Keratinocyte (primary cell): ENCODE data around the gene TRIM13. TPM values are rescaled to one million over a fixed set of nuclear protein-coding genes. Genes with fewer than 3 reads are reported as not detected.

Experiments used
- DNase-seq: peaks from one replicate; pipeline ENCODE4 v3.0.0-alpha.2; 2011; ENCODE audit warnings: low read depth, missing footprints, low spot score
- FAIRE-seq: peaks from 2 replicates; lab custom pipeline; 2011; peaks lifted over from hg19 to GRCh38; lab: Jason Lieb, UNC
- H2AFZ ChIP-seq: 2 replicates; pipeline ENCODE4 v1.6.0; 2012; ENCODE audit warnings: low read length, control low read depth, inconsistent platforms; ENCODE audit not compliant: control insufficient read depth
- H3K27ac ChIP-seq: 2 replicates; pipeline ENCODE4 v1.5.1; 2011; ENCODE audit warnings: low read length; ENCODE audit not compliant: control insufficient read depth, insufficient read depth
- H3K27me3 ChIP-seq: 3 replicates; pipeline ENCODE4 v1.6.0; 2011; ENCODE audit warnings: low read length; ENCODE audit not compliant: control insufficient read depth, insufficient read depth; ENCODE audit errors: extremely low read depth
- H3K36me3 ChIP-seq, 2 experiments: 2 replicates in 1 of 2; 3 replicates in 1 of 2; pipeline ENCODE4 v1.5.1; 2011; ENCODE audit warnings: low read length in 2 of 2, mild to moderate bottlenecking in 1 of 2; ENCODE audit not compliant: control insufficient read depth in 2 of 2, insufficient read depth in 2 of 2; ENCODE audit errors: extremely low read depth in 1 of 2
- H3K4me1 ChIP-seq: 3 replicates; pipeline ENCODE4 v1.5.1; 2011; ENCODE audit warnings: low read length; ENCODE audit not compliant: control insufficient read depth, insufficient read depth; ENCODE audit errors: extremely low read depth
- H3K4me2 ChIP-seq: 3 replicates; pipeline ENCODE4 v1.6.0; 2011; ENCODE audit warnings: low read depth, low read length; ENCODE audit not compliant: control insufficient read depth, insufficient read depth; ENCODE audit errors: extremely low read depth
- H3K4me3 ChIP-seq, 3 experiments: fragments of 200-600 bp in 1 of 3; sonication (generic) in 1 of 3; 2 replicates in 2 of 3; 3 replicates in 1 of 3; pipeline ENCODE4 v1.5.1; 2011 to 2016; ENCODE audit warnings: low read length in 3 of 3, mild to moderate bottlenecking in 3 of 3, control low read depth in 2 of 3, inconsistent platforms in 1 of 3, low read depth in 1 of 3, mixed read lengths in 1 of 3, mixed run types in 1 of 3, moderate library complexity in 1 of 3; ENCODE audit not compliant: control insufficient read depth in 2 of 3, insufficient read depth in 2 of 3; ENCODE audit errors: extremely low read depth in 1 of 3
- H3K79me2 ChIP-seq: 2 replicates; pipeline ENCODE4 v1.6.0; 2012; ENCODE audit warnings: low read length; ENCODE audit not compliant: control insufficient read depth, insufficient read depth
- H3K9ac ChIP-seq: 3 replicates; pipeline ENCODE4 v1.6.0; 2011; ENCODE audit warnings: low read length; ENCODE audit not compliant: control insufficient read depth, insufficient read depth; ENCODE audit errors: extremely low read depth
- H3K9me1 ChIP-seq: 3 replicates; pipeline ENCODE4 v1.6.0; 2011; ENCODE audit warnings: low read length; ENCODE audit not compliant: control insufficient read depth, insufficient read depth; ENCODE audit errors: extremely low read depth
- H3K9me3 ChIP-seq: 2 replicates; pipeline ENCODE4 v1.5.1; 2012; ENCODE audit warnings: low read depth, low read length; ENCODE audit not compliant: control insufficient read depth
- H4K20me1 ChIP-seq: 3 replicates; pipeline ENCODE4 v1.6.0; 2011; ENCODE audit warnings: low read length; ENCODE audit not compliant: control insufficient read depth, insufficient read depth; ENCODE audit errors: extremely low read depth
- CTCF ChIP-seq, 3 experiments: IDR thresholded peaks in 1 of 3; conservative IDR thresholded peaks in 1 of 3; optimal IDR thresholded peaks in 1 of 3; 2 replicates in 2 of 3; 3 replicates in 1 of 3; pipeline versions ENCODE3 to v1.5.1; 2011; ENCODE audit warnings: low read length in 3 of 3, mild to moderate bottlenecking in 3 of 3, moderate library complexity in 2 of 3, control low read depth in 1 of 3, inconsistent platforms in 1 of 3; ENCODE audit not compliant: insufficient read depth in 2 of 3; ENCODE audit errors: extremely low read depth in 1 of 3
- EZH2 ChIP-seq: IDR thresholded peaks from one replicate; pipeline ENCODE4 v1.6.1; 2012; ENCODE audit warnings: inconsistent platforms, mild to moderate bottlenecking, low read length, moderate library complexity
- dilution Hi-C: fragments of 300-500 bp; cut with MboI; formaldehyde crosslinking; loops from one replicate; pipeline ENCODE4 v1.7.0; 2020; ENCODE audit warnings: low sequenced_read_pairs; ENCODE audit not compliant: extremely low pct_ligation_motif_present
- polyA plus RNA-seq, 5 experiments: library from polyadenylated mRNA; depleted of rRNA in 3 of 5; stranded (reverse) in 3 of 5; stranded (forward) in 1 of 5; unstranded in 1 of 5; fragments of >200 nt; gene quantifications; 1 replicate in 1 of 5; 2 replicates in 3 of 5; 3 replicates in 1 of 5; pipeline versions ENCODE4 v1.2.1 to v1.2.3, GENCODE V29; 2011 to 2012; ENCODE audit warnings: missing spikeins in 2 of 5, low read depth in 1 of 5, low replicate concordance in 1 of 5

Gene TRIM13
- polyA plus RNA-seq, 1 donor (not counting 4 experiments of a cell fraction or from before 2014, with no cell fraction given) = 26.5 TPM

GRCh38 chr13:49972709-49973108 lies 24.1 kb upstream of the TRIM13 start:
- no peaks in the 10 kb centered on the region for H3K9me1 ChIP-seq
- no peaks in the 10 kb centered on the region for H4K20me1 ChIP-seq
- H3K79me2 ChIP-seq = no peaks in the 10 kb centered on the region
- no peak overlapping the region for H3K27ac ChIP-seq
- TF ChIP-seq CTCF (optimal IDR thresholded peaks at IDR 0.05 in 1 of 3, IDR thresholded peaks at IDR 0.05 in 1 of 3, conservative IDR thresholded peaks at IDR 0.05 in 1 of 3; ENCODE audit: extremely low read depth in 1 of 3, insufficient read depth in 2 of 3, low read length in 3 of 3) = no peak
- no peak for TF ChIP-seq EZH2
- H3K36me3 ChIP-seq = no peaks in the 10 kb centered on the region
- no peak overlapping the region for H3K4me2 ChIP-seq
- H3K4me3 ChIP-seq = no peak overlapping the region
- H3K9me3 ChIP-seq = no peaks in the 10 kb centered on the region
- H3K9ac ChIP-seq = no peak overlapping the region
- no peak for DNase-seq
- dilution Hi-C loops = no loop called here
- no peak for FAIRE-seq
- H2AFZ ChIP-seq = no peak overlapping the region
- no peaks in the 10 kb centered on the region for H3K27me3 ChIP-seq
- H3K4me1 ChIP-seq = peaks cover 3% of the 10 kb centered on the region

- Histone ChIP-seq H3K36me3 (no peaks in the 10 kb centered on the region), H3K4me2 (no peak overlapping the region), H3K9ac (no peak overlapping the region), H4K20me1 (no peaks in the 10 kb centered on the region), H3K27ac (no peak overlapping the region), H3K4me3 (no peak overlapping the region), H3K4me1 (peaks cover 3% of the 10 kb centered on the region), H3K9me3 (no peaks in the 10 kb centered on the region), H3K9me1 (no peaks in the 10 kb centered on the region), H3K79me2 (no peaks in the 10 kb centered on the region), H3K27me3 (no peaks in the 10 kb centered on the region), H2AFZ (no peak overlapping the region)
- DNase-seq (no peak), FAIRE-seq (no peak)
- TF ChIP-seq CTCF (optimal IDR thresholded peaks at IDR 0.05 in 1 of 3, IDR thresholded peaks at IDR 0.05 in 1 of 3, conservative IDR thresholded peaks at IDR 0.05 in 1 of 3; ENCODE audit: extremely low read depth in 1 of 3, insufficient read depth in 2 of 3, low read length in 3 of 3) (no peak), EZH2 (no peak)
- dilution Hi-C loops = no loop called here
These were observed 21.0 kb upstream of the TRIM13 start for GRCh38 chr13:49975826-49976225.
